Central memory CD4-positive, alpha-beta T cell (primary cell): Measurements from ENCODE around the gene PSEN1.

Source experiments
- DNase-seq: peaks from one replicate; pipeline ENCODE4 v3.0.0; 2022

PSEN1 gene

GRCh38 chr14:73241481-73242165, 105.3 kb downstream of the PSEN1 start:
- no peak for DNase-seq

GRCh38 chr14:73242357-73242901, 106.1 kb downstream of the PSEN1 start:
- no peak for DNase-seq

GRCh38 chr14:73243341-73243740, 107.0 kb downstream of the PSEN1 start:
- no peak for DNase-seq

GRCh38 chr14:73243748-73244147, 107.4 kb downstream of the PSEN1 start:
- DNase-seq = no peak

- DNase-seq = no peak
Measured at GRCh38 chr14:73244541-73245290, 108.4 kb downstream of the PSEN1 start.

GRCh38 chr14:73245480-73246325, 109.4 kb downstream of the PSEN1 start:
- no peak for DNase-seq

GRCh38 chr14:73246387-73247150, 110.3 kb downstream of the PSEN1 start:
- no peak for DNase-seq

- DNase-seq = no peak
Measured at GRCh38 chr14:73248108-73248868, 112.0 kb downstream of the PSEN1 start.

- no peak for DNase-seq
Measured at GRCh38 chr14:73249108-73249507, 112.8 kb downstream of the PSEN1 start.

- no peak for DNase-seq
Measured at GRCh38 chr14:73249564-73250316, 113.4 kb downstream of the PSEN1 start.

- DNase-seq = no peak
Measured at GRCh38 chr14:73250317-73250713, 114.0 kb downstream of the PSEN1 start.

- no peak for DNase-seq
Measured at GRCh38 chr14:73250781-73251500, 114.6 kb downstream of the PSEN1 start.

GRCh38 chr14:73251516-73252215, 115.4 kb downstream of the PSEN1 start:
- DNase-seq = no peak

GRCh38 chr14:73252491-73253322, 116.4 kb downstream of the PSEN1 start:
- no peak for DNase-seq

- no peak for DNase-seq
Measured at GRCh38 chr14:73253323-73253610, 117.0 kb downstream of the PSEN1 start.

GRCh38 chr14:73253721-73254120, 117.4 kb downstream of the PSEN1 start:
- DNase-seq = no peak

GRCh38 chr14:73254247-73255004, 118.1 kb downstream of the PSEN1 start:
- no peak for DNase-seq

- DNase-seq = no peak
Measured at GRCh38 chr14:73255005-73255400, 118.7 kb downstream of the PSEN1 start.
